MG63 (cell line): ENCODE data around the gene MORC4. TPM values are rescaled to one million over a fixed set of nuclear protein-coding genes. Genes with fewer than 3 reads are reported as not detected.
A peak's percentile ranks its signal among the peaks of the same experiment; 100 is the strongest.

Experiments
- DNase-seq: peaks from one replicate; pipeline ENCODE4 v3.0.0-alpha.2; 2020
- H3K27me3 ChIP-seq: fragments of 250-450 bp; sonication (Bioruptor Pico); 2 replicates; pipeline ENCODE4 v1.5.1; 2020; ENCODE audit warnings: mild to moderate bottlenecking, moderate library complexity
- H3K36me3 ChIP-seq: fragments of 250-450 bp; sonication (Bioruptor Pico); 2 replicates; pipeline ENCODE4 v1.5.1; 2020; ENCODE audit warnings: mild to moderate bottlenecking, moderate library complexity
- H3K4me3 ChIP-seq: fragments of 250-450 bp; sonication (Bioruptor Pico); 2 replicates; pipeline ENCODE4 v1.5.1; 2020; ENCODE audit warnings: mild to moderate bottlenecking, moderate library complexity
- H3K9me3 ChIP-seq: fragments of 250-450 bp; sonication (Bioruptor Pico); 2 replicates; pipeline ENCODE4 v1.5.1; 2020; ENCODE audit warnings: mild to moderate bottlenecking, moderate library complexity
- total RNA-seq: library from RNA; depleted of rRNA; stranded (reverse); fragments of >200 nt; shearing (Covaris generic); gene quantifications from 2 replicates; pipeline ENCODE4 v1.2.3, GENCODE V29; 2014; ENCODE audit warnings: low replicate concordance

MORC4 gene
- total RNA-seq, 1 experiment from 2014 or later = 15.8 TPM

DNA sequence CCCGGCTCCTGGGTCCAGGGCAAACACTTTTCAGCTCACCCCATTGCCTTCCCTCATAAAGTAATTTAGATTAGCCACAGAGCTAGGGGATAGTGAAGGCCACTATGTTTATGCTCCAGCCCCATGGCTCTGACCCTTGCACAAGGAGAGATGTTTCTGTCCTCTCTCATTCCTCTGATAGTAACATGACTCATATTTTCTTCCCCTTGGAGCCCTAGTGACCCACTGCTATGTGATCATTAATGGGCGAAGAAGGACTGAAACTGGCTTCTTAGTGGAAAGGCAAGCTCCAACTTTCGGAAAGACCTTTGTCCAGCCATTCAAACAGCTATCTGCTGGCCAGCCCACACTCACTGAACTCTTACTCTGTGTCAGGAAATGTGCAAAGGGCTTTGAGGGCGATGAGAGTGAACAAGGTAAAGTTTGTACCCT lies 67.5 kb downstream of the MORC4 start:
- H3K36me3 ChIP-seq = no peaks in the 10 kb centered on the region
- H3K9me3 ChIP-seq = no peaks in the 10 kb centered on the region
- no peaks in the 10 kb centered on the region for H3K27me3 ChIP-seq
- DNase-seq = no peak
- H3K4me3 ChIP-seq = no peak overlapping the region

GRCh38 chrX:106931831-106932491 lies 68.1 kb downstream of the MORC4 start:
- Histone ChIP-seq H3K4me3 (no peak overlapping the region), H3K36me3 (no peaks in the 10 kb centered on the region), H3K27me3 (no peaks in the 10 kb centered on the region), H3K9me3 (no peaks in the 10 kb centered on the region)
- no peak for DNase-seq

DNA sequence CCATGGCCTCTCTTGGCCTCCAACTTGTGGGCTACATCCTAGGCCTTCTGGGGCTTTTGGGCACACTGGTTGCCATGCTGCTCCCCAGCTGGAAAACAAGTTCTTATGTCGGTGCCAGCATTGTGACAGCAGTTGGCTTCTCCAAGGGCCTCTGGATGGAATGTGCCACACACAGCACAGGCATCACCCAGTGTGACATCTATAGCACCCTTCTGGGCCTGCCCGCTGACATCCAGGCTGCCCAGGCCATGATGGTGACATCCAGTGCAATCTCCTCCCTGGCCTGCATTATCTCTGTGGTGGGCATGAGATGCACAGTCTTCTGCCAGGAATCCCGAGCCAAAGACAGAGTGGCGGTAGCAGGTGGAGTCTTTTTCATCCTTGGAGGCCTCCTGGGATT lies 71.8 kb downstream of the MORC4 start:
- Histone ChIP-seq H3K9me3 (no peaks in the 10 kb centered on the region), H3K4me3 (no peak overlapping the region), H3K36me3 (no peaks in the 10 kb centered on the region), H3K27me3 (no peaks in the 10 kb centered on the region)
- no peak for DNase-seq

DNA sequence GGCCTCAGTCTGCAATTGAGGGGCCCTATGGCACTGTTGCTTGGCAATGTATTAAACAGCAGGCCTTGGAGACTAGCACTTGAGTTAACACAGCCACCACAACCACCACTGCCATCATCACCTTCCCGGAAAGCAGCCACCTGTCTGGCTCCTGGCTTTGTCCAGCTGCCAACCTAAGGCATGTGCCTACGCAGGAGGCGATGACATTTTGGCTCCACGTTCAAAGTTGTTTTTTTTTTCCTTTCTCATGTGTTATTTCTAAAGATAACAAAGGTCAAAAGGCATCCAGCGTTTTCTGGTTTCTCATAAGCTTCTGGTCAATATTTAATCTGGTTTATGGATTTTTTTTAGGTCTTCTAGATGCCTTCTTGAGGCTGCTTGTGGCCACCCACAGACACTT lies 72.3 kb downstream of the MORC4 start:
- no peaks in the 10 kb centered on the region for H3K36me3 ChIP-seq
- H3K27me3 ChIP-seq = no peaks in the 10 kb centered on the region
- H3K4me3 ChIP-seq = no peak overlapping the region
- no peak for DNase-seq
- no peaks in the 10 kb centered on the region for H3K9me3 ChIP-seq

GRCh38 chrX:106927023-106927422 lies 73.0 kb downstream of the MORC4 start:
- no peak for DNase-seq
- Histone ChIP-seq H3K4me3 (no peak overlapping the region), H3K36me3 (no peaks in the 10 kb centered on the region), H3K9me3 (no peaks in the 10 kb centered on the region), H3K27me3 (no peaks in the 10 kb centered on the region)

GRCh38 chrX:106921637-106922036 lies 78.4 kb downstream of the MORC4 start:
- H3K4me3 ChIP-seq = no peak overlapping the region
- no peak for DNase-seq
- no peaks in the 10 kb centered on the region for H3K9me3 ChIP-seq
- H3K36me3 ChIP-seq = no peaks in the 10 kb centered on the region
- H3K27me3 ChIP-seq = no peaks in the 10 kb centered on the region

DNA sequence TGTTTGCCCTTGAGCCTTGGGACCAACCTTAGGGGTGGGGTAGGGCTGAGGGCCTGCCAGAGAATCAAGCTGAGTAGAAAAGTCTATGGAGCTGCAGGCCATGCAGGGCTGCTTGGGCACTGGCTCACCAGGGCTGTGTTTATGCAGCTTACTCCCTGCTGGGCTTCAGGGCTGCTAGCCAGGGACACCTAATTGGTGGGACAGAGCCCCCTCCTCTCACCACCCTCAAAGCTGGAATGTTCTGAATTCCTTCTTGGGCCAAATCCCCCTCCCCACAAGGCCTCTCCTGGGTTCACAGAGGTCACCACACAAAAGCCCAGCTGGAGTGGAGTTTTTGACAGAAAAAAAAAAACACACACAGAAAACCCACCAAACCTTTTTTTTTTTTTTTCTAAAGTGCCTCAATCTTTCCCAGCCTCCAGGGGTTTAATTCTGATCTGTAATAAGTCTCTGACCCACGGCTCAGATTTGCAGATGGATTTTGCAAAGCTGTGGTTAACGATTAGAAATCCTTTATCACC lies 80.0 kb downstream of the MORC4 start, which contains the start of gene CLDN2:
CLDN2 (plus strand) TSS at position 471 of the 521 bp plus-strand sequence. CDS start 7,827 bp downstream, outside the sequence.
- DNase-seq = peak; percentile 18
- Histone ChIP-seq H3K27me3 (no peaks in the 10 kb centered on the region), H3K9me3 (no peaks in the 10 kb centered on the region), H3K4me3 (no peak within 1 kb of the TSS), H3K36me3 (no peaks in the 10 kb centered on the region)

DNA sequence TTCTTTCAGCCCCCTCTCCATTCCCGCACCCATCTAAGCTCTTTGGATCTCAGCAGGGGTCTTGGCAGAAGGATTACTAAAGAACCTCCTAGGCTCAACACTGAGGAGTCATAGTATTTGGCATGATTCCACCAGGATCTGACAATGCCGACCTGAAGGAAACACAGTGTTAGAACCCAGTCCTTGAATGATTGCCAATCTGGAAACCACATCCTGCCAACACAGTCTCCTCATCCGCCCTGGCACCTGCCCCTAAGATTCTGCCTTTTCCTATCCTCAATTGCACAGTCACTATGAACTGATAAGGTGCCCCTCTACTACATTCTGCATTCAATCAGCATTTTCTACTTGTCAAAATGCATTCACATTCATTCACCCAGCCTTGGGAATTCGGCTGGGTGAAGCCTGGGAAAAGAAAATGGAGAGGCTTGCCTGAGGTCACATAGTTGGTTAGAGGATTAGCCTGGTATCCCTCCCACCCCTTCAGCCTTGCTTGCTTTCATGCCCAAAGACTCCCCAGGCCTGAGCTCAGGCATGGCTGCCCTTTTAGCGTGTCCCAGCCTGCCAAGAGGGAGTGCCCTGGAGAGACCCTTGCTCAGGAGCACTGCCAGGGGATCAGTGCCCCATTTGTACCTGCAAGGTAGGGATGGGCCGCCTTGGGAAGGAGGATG lies 82.0 kb downstream of the MORC4 start:
- no peaks in the 10 kb centered on the region for H3K9me3 ChIP-seq
- H3K27me3 ChIP-seq = no peaks in the 10 kb centered on the region
- H3K36me3 ChIP-seq = no peaks in the 10 kb centered on the region
- DNase-seq = peak; percentile 74
- no peak overlapping the region for H3K4me3 ChIP-seq

DNA sequence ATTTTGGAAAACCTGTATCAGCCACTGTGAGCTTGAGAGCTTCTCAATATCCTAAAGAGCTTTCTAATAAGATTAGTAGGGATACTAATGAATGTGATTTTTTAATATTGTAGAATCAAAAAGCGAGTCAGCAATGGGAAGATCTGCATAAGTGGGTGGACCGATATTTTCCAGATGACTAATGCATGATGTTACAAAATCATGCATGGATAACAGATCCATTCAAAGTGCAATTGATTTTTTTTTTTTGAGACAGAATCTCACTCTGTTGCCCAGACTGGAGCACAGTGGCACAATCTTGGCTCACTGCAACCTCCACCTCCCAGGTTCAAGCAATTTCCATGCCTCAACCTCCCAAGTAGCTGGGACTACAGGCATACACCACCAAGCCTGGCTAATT lies 87.1 kb downstream of the MORC4 start:
- no peak overlapping the region for H3K4me3 ChIP-seq
- H3K27me3 ChIP-seq = no peaks in the 10 kb centered on the region
- H3K9me3 ChIP-seq = no peaks in the 10 kb centered on the region
- DNase-seq = no peak
- H3K36me3 ChIP-seq = no peaks in the 10 kb centered on the region

GRCh38 chrX:106906361-106906760 lies 93.7 kb downstream of the MORC4 start:
- DNase-seq = no peak
- H3K9me3 ChIP-seq = no peaks in the 10 kb centered on the region
- H3K36me3 ChIP-seq = no peaks in the 10 kb centered on the region
- no peak overlapping the region for H3K4me3 ChIP-seq
- H3K27me3 ChIP-seq = no peaks in the 10 kb centered on the region

DNA sequence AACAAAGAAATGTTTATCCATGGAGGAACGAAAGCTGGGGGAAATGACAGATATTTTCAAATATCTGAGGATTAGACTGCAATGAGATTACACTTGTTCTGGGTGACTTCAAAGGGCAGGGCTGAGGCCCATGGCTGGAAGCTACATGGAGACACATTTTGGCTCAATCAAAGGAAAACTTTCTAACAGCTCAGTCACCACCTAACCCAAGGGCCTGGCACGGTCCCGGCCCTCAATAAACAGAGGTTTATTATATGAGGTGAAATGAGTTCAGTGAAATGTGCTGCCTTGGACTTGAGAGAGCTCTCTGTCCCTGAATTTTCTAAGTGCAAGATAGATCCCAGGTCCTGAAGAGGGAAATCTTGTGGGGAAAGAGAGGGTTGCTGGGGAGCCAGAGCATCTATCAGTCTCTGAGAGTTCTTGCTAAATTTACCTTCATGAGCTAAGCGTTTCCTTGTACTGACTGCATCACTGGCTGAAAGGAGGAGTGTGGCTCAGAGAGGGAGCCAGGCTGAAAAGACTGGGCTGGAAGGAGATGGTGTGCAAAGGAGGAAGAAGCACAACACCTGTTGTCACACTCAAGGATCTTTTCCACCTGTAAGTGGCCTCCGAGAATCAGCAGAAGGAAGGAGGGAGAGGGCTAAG lies 94.8 kb downstream of the MORC4 start:
- Histone ChIP-seq H3K36me3 (no peaks in the 10 kb centered on the region), H3K27me3 (no peaks in the 10 kb centered on the region), H3K4me3 (no peak overlapping the region), H3K9me3 (no peaks in the 10 kb centered on the region)
- DNase-seq = peak; percentile 17

DNA sequence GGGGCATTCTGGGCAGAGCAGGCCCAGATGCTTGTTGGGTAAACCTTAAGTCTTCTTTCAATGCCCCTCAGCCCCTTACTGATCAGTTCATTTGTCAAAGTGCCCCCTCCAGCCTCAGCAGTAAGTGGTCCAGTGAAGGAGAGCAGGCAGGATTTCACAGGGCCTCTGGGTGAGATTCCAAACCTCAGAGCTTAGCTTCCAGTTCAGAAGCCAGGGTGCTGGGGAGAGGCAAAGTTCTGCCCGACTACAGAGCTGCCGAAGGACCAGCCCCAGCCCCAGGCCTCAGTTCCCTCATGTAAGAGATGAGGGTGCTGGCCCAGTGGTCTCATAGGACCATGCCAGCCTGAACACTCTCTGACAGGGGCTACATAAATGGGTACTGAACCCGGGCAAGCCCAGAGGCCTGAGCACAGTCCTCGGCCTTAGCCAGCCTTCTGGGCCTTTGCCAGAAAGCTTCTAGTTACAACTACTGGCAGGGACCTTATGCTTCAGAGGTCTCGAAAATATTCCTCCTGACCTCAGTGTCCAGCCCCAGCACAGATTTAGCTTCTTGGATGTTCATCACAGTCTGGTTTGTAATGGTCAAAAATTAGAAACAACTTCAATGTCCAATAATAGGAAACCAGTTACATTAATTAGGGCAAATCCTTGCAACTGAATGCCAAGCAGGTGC lies 96.0 kb downstream of the MORC4 start:
- Histone ChIP-seq H3K27me3 (no peaks in the 10 kb centered on the region), H3K4me3 (no peak overlapping the region), H3K36me3 (no peaks in the 10 kb centered on the region), H3K9me3 (no peaks in the 10 kb centered on the region)
- DNase-seq = no peak

- Histone ChIP-seq H3K36me3 (no peaks in the 10 kb centered on the region), H3K9me3 (no peaks in the 10 kb centered on the region), H3K4me3 (no peak within 1 kb of the TSS), H3K27me3 (no peaks in the 10 kb centered on the region)
- DNase-seq = no peak
These were observed 96.7 kb downstream of the MORC4 start, which contains the start of gene RIPPLY1 for GRCh38 chrX:106903291-106903824. Gene RIPPLY1 (minus strand): TSS chrX:106903341. CDS start chrX:106903287, 54 bp downstream.

DNA sequence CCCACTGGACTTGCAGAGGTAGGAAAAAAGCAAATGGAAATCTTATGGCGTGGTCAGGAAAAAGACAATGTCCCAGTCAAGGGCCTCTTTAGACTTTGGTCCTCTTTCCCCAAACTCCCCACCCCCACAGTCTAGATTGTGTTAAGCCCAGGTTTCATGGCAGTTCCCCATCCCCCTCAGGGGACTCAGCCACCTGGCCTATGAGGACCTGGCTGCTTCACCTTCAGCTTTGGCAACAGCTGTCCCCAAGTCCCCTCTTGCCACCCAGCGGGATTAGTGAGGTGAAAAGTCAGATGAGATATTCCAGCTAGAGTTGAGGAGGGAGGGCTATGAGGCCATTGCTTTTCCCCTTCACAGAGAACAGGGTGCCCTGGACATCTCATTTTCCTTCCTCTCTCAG lies 97.3 kb downstream of the MORC4 start:
- DNase-seq = no peak
- no peaks in the 10 kb centered on the region for H3K27me3 ChIP-seq
- H3K9me3 ChIP-seq = no peaks in the 10 kb centered on the region
- H3K36me3 ChIP-seq = no peaks in the 10 kb centered on the region
- H3K4me3 ChIP-seq = no peak overlapping the region

DNA sequence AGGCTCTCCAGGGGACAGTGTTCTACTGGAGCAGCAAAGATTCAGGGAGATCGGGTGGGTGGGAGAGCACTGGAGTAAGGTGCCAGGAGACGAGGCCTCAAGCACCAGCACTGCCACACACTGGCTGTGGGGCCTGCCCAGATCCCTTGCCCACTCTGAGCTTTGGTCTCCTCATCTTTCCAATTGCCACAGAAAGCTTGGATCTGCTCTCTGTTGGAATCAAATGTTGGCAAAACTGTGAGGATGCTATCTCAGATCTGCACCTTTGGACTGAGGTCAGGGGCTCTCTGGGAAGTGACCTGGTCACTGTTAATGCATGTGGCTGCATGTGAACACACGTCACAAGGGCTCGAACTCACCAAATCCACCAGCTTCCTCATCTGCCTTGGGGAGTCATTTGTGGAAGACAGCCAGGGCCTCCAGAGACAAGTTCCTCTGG lies 98.2 kb downstream of the MORC4 start:
- DNase-seq = no peak
- no peak overlapping the region for H3K4me3 ChIP-seq
- H3K9me3 ChIP-seq = no peaks in the 10 kb centered on the region
- no peaks in the 10 kb centered on the region for H3K27me3 ChIP-seq
- no peaks in the 10 kb centered on the region for H3K36me3 ChIP-seq

DNA sequence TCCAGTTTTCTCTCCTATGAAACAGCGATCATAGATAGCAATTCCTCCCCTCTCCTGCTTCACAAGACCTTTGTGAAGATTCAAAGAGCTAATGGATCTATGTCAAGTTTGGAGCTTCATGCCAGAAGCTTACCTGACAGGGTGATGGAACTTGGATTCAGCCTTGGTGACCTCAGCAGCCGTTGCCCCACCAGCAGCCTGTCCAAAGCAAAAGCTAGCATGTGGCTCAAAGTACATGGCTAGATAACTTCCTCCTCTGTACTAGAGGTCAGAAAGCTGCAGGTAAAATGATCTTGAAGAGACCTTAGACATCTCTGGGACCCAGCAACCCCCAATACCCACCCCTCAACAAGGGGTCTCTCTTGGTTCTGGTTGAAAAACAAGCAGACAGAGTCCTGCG lies 98.7 kb downstream of the MORC4 start:
- Histone ChIP-seq H3K4me3 (no peak overlapping the region), H3K36me3 (no peaks in the 10 kb centered on the region), H3K27me3 (no peaks in the 10 kb centered on the region), H3K9me3 (no peaks in the 10 kb centered on the region)
- DNase-seq = no peak

DNA sequence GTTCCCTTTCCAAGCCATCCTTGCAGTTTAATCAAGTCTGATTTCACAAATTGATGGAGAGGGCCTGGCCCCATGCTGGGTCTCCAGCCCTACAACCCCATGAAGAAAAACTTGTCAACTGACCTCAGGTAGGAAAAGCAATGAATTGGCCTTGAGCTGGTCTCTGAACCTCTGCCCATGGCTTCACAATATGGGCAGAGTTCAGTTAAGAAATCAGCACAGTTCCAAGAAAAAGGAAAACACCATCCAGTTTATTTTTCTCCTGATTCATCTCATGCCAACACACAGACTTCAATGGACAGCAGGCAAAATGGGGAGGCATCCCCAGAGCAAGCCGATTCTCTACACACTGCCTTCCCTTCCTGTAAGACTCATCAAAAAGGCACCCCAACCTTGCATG lies 100.2 kb downstream of the MORC4 start:
- no peak for DNase-seq
- Histone ChIP-seq H3K9me3 (no peaks in the 10 kb centered on the region), H3K36me3 (no peaks in the 10 kb centered on the region), H3K4me3 (no peak overlapping the region), H3K27me3 (no peaks in the 10 kb centered on the region)
